Hepatocyte (in vitro differentiated cells): ENCODE measurements around the gene ACVR1.

Source experiments
- CTCF ChIP-seq: fragments of 200-600 bp; sonication (generic); IDR thresholded peaks from 2 replicates; pipeline ENCODE4 v1.5.1; 2016; ENCODE audit warnings: antibody characterized with exemption, mild to moderate bottlenecking; ENCODE audit not compliant: poor library complexity
- EZH2 ChIP-seq: fragments of 200-600 bp; sonication (generic); IDR thresholded peaks from 2 replicates; pipeline ENCODE4 v1.6.1; 2016; ENCODE audit warnings: antibody characterized with exemption, mild to moderate bottlenecking, borderline replicate concordance

DNA sequence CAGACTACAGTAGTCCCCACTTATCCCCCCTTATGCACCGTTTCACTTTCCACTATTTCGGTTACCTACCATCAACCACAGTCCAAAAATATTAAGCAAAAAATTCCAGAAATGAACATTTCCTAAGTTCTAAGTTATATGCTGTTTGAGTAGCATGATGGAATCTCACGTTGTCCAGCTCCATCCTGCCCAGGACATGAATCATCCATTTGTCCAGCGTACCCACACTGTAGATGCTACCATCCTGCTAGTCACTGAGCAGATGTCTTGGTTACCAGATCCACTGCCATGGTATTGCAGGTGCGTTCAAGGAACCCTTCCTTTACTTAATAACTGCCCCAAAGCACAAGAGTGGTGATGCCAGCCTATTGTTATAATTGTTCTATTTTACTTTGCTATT is 87.9 kb downstream of the ACVR1 start:
- TF ChIP-seq CTCF (no peak), EZH2 (no peak)
